ENCODE measurements around the gene MIER3.
"Not testable (repeated sequence)": the region's sequence is repeated elsewhere in the genome, so short reads cannot be mapped to it uniquely, and the experiment has no call there.

Gene MIER3, protein sequence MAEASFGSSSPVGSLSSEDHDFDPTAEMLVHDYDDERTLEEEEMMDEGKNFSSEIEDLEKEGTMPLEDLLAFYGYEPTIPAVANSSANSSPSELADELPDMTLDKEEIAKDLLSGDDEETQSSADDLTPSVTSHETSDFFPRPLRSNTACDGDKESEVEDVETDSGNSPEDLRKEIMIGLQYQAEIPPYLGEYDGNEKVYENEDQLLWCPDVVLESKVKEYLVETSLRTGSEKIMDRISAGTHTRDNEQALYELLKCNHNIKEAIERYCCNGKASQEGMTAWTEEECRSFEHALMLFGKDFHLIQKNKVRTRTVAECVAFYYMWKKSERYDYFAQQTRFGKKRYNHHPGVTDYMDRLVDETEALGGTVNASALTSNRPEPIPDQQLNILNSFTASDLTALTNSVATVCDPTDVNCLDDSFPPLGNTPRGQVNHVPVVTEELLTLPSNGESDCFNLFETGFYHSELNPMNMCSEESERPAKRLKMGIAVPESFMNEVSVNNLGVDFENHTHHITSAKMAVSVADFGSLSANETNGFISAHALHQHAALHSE

DNA sequence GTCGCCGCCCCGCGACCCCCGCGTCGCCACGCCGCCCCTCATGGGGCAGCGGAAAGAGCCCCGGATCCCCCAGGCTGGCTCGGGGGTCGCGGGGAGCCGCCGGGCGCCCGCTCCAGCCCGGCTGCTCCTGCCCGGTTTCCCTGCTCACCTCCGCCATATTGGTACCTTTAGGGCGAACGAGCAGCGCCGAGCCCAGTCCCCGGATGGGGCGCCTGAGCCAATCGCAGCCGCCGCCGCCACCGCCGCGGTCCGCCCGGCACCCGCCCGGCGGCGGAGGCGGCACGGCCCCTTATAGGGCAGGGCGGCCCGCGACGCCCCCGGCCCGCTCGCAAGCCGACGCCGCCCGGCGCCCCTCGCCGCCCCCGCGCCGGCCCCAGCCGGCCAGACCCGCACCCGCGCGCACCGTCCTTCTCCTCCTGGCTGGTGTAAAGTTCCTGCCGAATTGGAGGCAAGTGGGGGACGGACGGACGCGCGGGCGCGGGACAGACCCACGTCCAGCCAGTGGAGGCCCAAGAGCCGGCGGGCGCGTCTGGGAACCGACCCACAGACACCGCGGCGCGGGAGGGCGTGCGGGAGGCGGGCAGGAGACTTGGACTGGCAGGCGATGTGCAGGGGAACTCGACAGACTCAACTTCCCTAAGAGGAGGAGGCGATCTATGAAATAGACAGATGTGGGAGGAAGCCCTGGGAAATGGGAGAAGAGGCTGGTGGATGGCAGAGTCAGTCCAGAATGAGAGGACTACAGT, at the start of gene MIER3:
MIER3 (minus strand) TSS at position 178 of the 746 bp plus-strand sequence; CDS start at position 157, 21 bp downstream.
- peak within 1 kb of the TSS; percentile 94 for H3K4me3 Mint-ChIP-seq
- peaks cover 25% of the 10 kb centered on the region for H3K4me1 Mint-ChIP-seq
- no peaks in the 10 kb centered on the region for H3K9me3 Mint-ChIP-seq
- no peaks in the 10 kb centered on the region for H3K36me3 Mint-ChIP-seq
- H3K27ac Mint-ChIP-seq: peak within 1 kb of the TSS; percentile 76
- peaks cover 7% of the 10 kb centered on the region for H3K27me3 Mint-ChIP-seq

DNA sequence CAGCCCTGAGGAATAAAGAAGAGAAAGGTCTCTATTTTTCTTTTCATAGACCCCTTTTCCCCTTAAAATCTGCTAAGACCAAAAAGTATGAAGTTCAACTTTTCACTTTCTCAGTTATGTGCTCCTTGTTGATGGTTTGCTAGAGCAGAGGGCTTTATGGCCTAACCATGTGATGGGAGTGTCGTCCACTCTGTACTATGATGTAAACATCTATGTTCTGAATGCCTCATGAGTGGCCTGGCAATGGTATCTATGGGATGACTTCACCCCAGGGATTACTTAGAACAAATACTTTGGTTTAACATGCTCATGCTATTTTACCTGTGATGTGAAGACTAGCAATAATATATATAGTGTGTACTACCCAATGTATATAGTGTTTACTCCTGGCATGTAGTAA, 43.7 kb upstream of the MIER3 start:
- Mint-ChIP-seq H3K4me3 (no peak overlapping the region), H3K9me3 (no peaks in the 10 kb centered on the region), H3K4me1 (no peaks in the 10 kb centered on the region), H3K36me3 (no peaks in the 10 kb centered on the region), H3K27me3 (peaks cover 3% of the 10 kb centered on the region), H3K27ac (no peak overlapping the region)

DNA sequence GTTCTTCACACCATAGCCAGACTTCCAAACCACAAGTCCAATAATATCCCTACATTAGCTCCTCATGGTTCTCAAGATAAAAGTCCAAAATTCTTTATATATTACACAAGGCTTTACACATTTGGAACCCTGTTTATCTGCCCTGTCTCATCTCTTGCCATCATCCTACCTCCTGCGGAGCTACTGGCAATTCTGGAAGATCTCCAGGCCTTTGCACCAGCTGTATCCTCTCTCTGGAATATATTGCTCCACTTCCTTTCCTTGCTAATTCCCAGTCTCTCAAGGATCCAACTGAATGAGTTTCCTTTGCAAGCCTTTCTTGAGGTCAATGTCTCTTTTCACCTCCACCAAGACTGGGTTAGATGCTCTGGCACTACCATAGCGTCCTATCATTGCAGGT, 41.3 kb upstream of the MIER3 start:
- H3K27ac Mint-ChIP-seq: no peak overlapping the region
- no peaks in the 10 kb centered on the region for H3K4me1 Mint-ChIP-seq
- H3K27me3 Mint-ChIP-seq: no peaks in the 10 kb centered on the region
- no peak overlapping the region for H3K4me3 Mint-ChIP-seq
- H3K9me3 Mint-ChIP-seq: no peaks in the 10 kb centered on the region
- no peaks in the 10 kb centered on the region for H3K36me3 Mint-ChIP-seq

DNA sequence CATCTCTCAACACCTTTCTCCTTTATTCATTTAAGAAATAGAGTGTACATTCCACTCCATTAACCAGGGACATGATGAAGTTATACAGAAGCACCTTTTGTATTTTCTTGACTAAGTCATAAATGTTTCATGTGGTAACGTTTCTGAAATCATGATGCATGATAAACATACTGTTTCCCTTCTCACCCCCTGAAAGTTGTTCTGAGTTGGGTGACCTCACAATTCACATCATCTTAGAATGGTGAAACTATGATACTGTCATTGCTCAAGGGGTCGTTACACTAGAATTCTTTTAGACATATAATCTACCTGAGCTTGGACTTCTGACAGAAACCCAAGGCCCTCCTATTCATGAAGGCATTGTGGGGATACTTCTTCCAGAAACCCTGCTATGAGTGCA, 37.8 kb upstream of the MIER3 start:
- H3K36me3 Mint-ChIP-seq: no peaks in the 10 kb centered on the region
- H3K4me1 Mint-ChIP-seq: peaks cover under 1% of the 10 kb centered on the region
- no peaks in the 10 kb centered on the region for H3K9me3 Mint-ChIP-seq
- no peak overlapping the region for H3K27ac Mint-ChIP-seq
- no peaks in the 10 kb centered on the region for H3K27me3 Mint-ChIP-seq
- no peak overlapping the region for H3K4me3 Mint-ChIP-seq

DNA sequence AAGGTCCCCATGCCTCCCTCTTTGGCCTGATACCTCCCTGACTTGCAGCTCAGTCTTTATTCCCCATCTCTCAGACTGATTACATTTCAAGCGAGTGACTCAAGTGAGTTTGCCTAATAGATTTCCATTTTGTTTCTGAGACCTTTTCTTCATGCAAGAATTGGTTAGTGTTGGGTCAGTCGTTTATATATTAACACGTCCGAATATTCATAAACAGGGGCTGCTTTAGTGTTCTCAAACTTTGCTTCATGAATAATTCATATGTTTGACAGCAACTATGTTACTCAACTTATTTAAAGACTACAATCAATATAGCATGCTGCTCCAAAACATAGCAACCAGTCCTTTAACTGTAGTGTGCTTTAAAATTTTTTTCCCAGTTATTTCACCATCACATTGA, 36.6 kb upstream of the MIER3 start:
- H3K27me3 Mint-ChIP-seq: no peaks in the 10 kb centered on the region
- H3K9me3 Mint-ChIP-seq: no peaks in the 10 kb centered on the region
- H3K4me1 Mint-ChIP-seq: peaks cover 10% of the 10 kb centered on the region

DNA sequence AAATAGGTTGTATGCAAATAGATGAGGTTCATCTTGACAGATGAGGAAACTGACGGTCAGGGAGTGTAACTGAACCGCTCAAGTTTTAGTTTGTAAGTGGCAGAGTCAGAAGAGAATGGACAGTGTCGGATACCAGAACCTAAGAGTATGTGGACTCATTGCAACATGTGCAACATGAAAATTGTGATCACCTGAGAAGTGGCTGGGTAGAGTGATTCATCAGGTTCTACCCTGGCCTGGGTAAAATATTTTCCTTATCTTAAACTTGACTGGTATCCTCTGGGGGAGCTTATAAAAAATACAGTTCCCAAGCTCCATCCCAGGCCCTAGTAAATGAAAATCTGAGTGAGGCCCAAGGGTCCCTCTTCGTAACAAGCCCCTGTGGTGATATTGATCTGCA, 35.2 kb upstream of the MIER3 start:
- no peak overlapping the region for H3K4me3 Mint-ChIP-seq
- H3K27ac Mint-ChIP-seq: no peak overlapping the region
- H3K27me3 Mint-ChIP-seq: no peaks in the 10 kb centered on the region
- H3K36me3 Mint-ChIP-seq: no peaks in the 10 kb centered on the region
- H3K4me1 Mint-ChIP-seq: peaks cover 10% of the 10 kb centered on the region
- no peaks in the 10 kb centered on the region for H3K9me3 Mint-ChIP-seq

More for the DNA sequence above, 36.6 kb upstream of the MIER3 start:
- Mint-ChIP-seq H3K4me3 (no peak overlapping the region), H3K27ac (no peak overlapping the region), H3K36me3 (no peaks in the 10 kb centered on the region)

DNA sequence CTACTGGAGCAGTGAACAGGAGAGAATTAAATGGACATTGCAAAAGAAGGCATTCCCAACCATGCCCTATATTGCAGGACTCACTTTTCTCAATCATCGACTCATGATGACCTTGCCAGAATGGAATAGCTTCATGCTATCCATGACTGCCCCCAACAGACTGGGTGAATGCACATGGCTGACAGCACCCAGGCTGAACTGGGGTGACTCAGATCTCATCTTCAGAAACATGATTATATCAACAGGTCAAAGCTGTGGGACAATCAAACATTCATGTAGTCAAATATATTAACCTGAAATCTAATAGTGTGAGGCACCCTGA, 34.7 kb upstream of the MIER3 start:
- no peak overlapping the region for H3K4me3 Mint-ChIP-seq
- H3K36me3 Mint-ChIP-seq: no peaks in the 10 kb centered on the region
- H3K27me3 Mint-ChIP-seq: no peaks in the 10 kb centered on the region
- H3K9me3 Mint-ChIP-seq: no peaks in the 10 kb centered on the region
- peaks cover 10% of the 10 kb centered on the region for H3K4me1 Mint-ChIP-seq
- H3K27ac Mint-ChIP-seq: no peak overlapping the region

DNA sequence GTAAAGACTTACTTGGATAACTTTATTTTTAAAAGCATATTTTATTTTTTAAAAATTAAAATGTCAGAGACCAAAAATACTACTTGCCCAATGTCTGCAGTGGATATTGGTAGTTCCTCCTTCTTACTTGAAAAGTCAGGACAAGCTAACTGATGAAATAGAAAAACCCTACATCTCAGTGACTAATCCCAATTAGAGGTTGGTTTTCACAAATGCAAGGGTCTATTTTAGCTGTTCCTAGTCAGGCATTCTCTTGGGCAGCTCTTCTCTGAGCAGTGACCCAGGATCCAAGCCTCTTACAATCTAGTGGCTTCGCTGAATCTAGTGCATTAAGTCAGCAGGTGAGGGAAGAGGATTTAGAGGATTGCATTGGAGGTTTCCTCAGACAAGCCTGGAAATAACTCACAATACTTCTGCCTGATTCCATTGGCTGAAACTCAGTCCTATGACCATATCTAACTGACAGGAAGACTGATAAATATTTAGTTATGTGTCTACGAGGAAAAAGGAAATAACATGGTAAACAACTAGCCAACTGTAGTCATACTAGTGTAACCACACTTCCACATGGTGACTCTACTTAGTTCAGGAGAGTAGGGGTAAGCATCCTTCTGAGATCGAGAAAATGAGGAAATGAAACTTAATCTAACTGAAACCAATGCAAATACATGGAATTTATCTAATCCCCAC, 34.2 kb upstream of the MIER3 start:
- H3K36me3 Mint-ChIP-seq: no peaks in the 10 kb centered on the region

DNA sequence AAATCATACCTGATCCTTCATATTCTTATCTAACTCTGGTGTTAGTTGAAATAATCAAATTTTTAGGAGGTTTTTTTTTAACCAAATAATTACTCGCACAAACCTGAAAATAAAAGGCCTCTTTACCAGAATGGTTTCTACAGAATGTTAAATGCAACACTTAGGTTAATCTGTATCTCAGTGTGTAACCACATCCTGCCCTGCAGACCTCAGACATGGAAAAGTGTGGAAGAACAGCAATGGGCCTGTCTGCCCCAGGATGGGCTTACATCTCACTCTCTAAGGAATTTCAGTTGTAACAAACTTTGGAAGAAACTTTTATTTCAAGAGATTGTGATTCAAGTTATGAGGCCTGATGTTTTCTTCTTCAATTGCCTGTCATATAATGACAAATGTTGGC, 32.5 kb upstream of the MIER3 start:
- no peaks in the 10 kb centered on the region for H3K36me3 Mint-ChIP-seq
- peaks cover 10% of the 10 kb centered on the region for H3K4me1 Mint-ChIP-seq
- H3K9me3 Mint-ChIP-seq: no peaks in the 10 kb centered on the region
- no peak overlapping the region for H3K4me3 Mint-ChIP-seq
- no peaks in the 10 kb centered on the region for H3K27me3 Mint-ChIP-seq
- H3K27ac Mint-ChIP-seq: peak overlapping the region; percentile 10

More for the DNA sequence above, 34.2 kb upstream of the MIER3 start:
- Mint-ChIP-seq H3K4me3 (no peak overlapping the region), H3K27me3 (no peaks in the 10 kb centered on the region), H3K9me3 (no peaks in the 10 kb centered on the region), H3K27ac (no peak overlapping the region), H3K4me1 (peaks cover 10% of the 10 kb centered on the region)

DNA sequence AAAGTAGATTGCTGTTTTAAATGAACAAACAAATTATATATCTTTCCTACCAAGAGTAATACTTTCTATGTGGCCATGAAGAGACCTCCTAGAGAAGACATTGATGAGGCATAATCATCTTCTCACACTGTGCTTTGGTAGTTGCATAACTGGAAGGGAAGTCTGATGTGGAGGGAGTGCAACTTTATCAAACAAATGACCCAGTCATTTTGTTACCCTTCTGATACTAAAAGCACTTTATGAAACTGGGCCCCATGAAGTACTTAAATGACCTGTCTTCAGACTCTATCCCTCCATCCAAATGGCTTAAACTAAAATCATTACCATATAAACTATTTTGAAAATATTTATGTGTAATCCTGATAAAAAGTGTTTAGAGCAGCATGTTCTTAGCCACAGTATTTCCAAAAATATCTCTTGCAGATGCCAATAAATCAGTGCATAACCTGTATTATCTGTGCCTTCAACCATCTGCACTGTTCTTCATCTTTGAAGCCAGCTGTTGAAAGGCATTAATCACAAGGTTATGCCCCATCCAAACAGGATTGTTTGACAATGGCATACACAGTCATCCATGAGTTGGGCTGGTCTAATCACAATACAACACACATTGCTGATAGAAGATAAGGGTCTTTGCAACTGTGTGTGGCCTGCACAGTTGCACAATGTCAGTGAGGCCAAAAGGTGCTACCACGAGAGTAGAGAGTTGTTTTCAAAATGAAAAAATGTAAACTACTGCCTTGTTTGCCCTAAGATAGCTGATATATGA, 31.9 kb upstream of the MIER3 start:
- Mint-ChIP-seq H3K4me1 (peaks cover 10% of the 10 kb centered on the region), H3K36me3 (no peaks in the 10 kb centered on the region), H3K27ac (no peak overlapping the region), H3K9me3 (no peaks in the 10 kb centered on the region), H3K27me3 (no peaks in the 10 kb centered on the region), H3K4me3 (no peak overlapping the region)

DNA sequence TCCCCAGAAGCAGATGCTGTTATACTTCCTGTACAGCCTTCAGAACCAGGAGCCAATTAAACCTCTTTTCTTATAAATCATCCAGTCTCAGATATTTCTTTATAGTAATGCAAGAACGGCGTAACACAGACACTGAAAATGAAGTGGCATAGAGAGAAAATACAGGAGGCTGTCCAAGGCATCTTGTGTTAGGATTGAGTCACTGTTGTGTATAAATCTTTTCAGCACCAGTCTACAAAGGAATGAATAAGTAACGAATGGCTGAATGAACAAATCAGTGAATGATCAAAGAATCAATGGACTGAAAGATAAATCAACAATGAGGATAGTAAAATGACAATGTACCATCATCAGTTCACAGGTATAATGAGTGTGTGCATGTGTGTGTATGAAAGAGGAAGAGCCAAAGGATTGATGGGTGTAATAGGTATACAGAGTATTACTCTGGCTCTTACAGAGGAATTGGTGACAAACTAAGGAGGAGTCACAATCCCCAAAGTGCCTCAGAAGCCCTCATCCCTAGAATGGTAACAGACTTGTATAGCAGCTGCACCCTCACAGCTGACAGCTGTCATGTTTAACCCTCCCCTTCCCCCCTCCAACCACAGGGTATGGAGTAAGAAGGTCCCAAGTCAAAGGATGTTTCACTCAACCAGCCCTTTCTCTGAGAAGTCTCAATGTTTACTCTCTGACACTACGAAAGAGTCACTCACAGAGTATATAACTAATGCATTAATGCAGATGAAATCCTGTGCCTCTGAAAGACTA, 29.8 kb upstream of the MIER3 start:
- H3K4me1 Mint-ChIP-seq: peaks cover 10% of the 10 kb centered on the region
- no peaks in the 10 kb centered on the region for H3K9me3 Mint-ChIP-seq
- H3K27ac Mint-ChIP-seq: no peak overlapping the region
- no peak overlapping the region for H3K4me3 Mint-ChIP-seq
- H3K36me3 Mint-ChIP-seq: no peaks in the 10 kb centered on the region
- H3K27me3 Mint-ChIP-seq: no peaks in the 10 kb centered on the region

DNA sequence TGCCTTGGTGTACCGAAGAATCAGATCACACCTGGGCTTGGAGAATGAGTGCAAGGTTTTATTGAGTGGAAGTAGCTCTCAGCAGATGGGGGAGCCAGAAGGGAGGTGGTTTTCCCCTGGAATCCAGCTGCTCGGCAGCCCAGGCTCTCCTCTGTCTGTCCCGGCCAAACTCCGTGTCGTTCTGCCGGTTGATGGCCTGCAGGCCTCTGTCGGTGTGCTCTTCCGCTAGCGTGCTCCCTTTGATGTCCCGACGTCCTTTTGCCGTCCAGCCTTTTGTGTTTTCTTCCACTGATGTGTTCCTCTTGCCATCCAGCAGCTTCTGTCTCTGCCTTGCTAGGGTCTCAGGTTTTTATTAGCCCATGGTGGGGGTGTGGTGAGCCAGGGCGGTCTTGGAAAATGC, 28.0 kb upstream of the MIER3 start:
- no peak overlapping the region for H3K4me3 Mint-ChIP-seq
- no peaks in the 10 kb centered on the region for H3K27me3 Mint-ChIP-seq
- no peaks in the 10 kb centered on the region for H3K9me3 Mint-ChIP-seq
- H3K4me1 Mint-ChIP-seq: peaks cover 10% of the 10 kb centered on the region
- no peaks in the 10 kb centered on the region for H3K36me3 Mint-ChIP-seq
- H3K27ac Mint-ChIP-seq: no peak overlapping the region

DNA sequence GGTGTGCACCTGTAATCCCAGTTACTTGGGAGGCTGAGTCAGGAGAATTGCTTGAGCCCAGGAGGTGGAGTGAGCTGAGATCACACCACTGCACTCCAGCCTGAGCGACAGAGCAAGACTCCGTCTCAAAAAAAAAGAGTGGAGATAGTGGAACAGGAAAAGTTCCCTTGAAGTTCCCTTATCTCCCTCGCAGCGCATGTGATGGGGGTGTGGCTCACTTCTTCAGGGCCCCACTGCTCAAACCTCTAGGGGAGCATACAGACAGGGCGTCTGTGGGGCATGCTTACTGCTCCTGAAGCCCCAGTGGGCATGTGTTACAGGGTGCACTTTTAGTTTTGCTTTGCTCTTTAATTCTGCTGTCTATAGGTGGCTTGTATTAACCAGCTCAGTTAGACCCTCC, 27.6 kb upstream of the MIER3 start:
- not testable (repeated sequence) for H3K9me3 Mint-ChIP-seq, H3K4me1 Mint-ChIP-seq, H3K36me3 Mint-ChIP-seq, H3K27me3 Mint-ChIP-seq, H3K4me3 Mint-ChIP-seq, H3K27ac Mint-ChIP-seq

DNA sequence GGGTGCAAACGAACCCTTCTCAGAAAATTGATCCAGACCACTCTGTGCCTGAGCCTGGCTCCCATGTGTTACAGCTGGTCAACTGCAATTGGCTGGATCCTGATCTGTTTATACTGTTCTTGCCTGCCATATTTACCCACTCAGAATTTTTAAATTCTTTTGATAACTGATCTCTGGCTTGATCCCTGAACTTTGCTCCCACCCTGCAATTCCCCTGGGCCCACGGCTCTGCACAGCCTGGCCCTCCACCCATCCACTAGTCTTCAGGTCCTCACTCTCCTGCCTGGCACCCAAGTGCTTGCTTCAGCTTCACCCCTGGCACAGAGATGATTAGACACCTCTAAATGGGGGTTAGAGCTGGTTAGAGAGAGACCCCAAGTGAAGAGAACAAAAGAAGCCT, 25.9 kb upstream of the MIER3 start:
- H3K4me1 Mint-ChIP-seq: no peaks in the 10 kb centered on the region
- no peaks in the 10 kb centered on the region for H3K27me3 Mint-ChIP-seq
- H3K9me3 Mint-ChIP-seq: no peaks in the 10 kb centered on the region
- H3K36me3 Mint-ChIP-seq: no peaks in the 10 kb centered on the region
- no peak overlapping the region for H3K4me3 Mint-ChIP-seq
- no peak overlapping the region for H3K27ac Mint-ChIP-seq

DNA sequence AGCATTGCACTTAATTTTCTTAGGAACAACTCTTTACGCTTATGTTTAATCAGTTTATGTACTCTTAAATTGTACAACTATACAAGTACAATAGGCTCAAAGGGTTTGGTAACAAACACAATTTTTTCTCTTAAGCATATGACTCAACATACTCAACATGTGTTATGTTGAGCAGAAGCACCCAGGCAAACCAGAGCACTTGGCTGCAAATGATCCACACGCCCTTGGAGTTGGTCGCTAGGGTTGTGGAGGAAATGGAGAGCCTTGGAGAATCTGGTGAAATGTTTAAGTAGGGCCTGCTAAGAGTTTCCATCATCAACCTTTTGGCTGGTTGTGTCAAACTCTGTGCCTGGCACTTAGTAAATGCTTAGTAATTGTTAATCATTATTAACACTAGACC, 25.1 kb upstream of the MIER3 start:
- H3K27me3 Mint-ChIP-seq: no peaks in the 10 kb centered on the region
- no peak overlapping the region for H3K4me3 Mint-ChIP-seq
- no peaks in the 10 kb centered on the region for H3K4me1 Mint-ChIP-seq
- H3K9me3 Mint-ChIP-seq: no peaks in the 10 kb centered on the region
- H3K36me3 Mint-ChIP-seq: no peaks in the 10 kb centered on the region
- H3K27ac Mint-ChIP-seq: no peak overlapping the region
